ENCODE data around the gene GGTLC2.
A peak's percentile ranks its signal among the peaks of the same experiment; 100 is the strongest.
"Not testable (repeated sequence)": the region's sequence is repeated elsewhere in the genome, so short reads cannot be mapped to it uniquely, and the experiment has no call there.

DNA sequence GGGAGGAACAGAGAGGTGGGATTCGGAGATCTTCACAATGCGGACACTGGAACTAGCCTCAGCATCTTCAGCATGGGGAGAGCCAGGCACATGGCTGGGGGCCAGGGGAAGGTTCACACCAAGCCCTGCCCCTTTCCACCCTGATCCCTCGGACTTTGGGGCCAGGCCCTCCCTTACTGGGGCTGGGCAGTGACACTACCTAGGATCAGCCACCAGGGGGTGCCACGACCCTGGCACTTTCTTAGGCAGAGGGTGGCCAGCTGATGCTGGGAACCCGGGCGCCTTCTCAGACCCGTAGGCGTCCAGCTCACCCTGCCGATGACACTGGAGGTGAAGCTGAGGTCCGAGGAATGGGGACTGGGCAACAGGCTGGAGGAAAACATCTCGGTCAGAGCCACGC lies 3.5 kb downstream of the GGTLC2 start:
- TF ChIP-seq, protein P1, sequence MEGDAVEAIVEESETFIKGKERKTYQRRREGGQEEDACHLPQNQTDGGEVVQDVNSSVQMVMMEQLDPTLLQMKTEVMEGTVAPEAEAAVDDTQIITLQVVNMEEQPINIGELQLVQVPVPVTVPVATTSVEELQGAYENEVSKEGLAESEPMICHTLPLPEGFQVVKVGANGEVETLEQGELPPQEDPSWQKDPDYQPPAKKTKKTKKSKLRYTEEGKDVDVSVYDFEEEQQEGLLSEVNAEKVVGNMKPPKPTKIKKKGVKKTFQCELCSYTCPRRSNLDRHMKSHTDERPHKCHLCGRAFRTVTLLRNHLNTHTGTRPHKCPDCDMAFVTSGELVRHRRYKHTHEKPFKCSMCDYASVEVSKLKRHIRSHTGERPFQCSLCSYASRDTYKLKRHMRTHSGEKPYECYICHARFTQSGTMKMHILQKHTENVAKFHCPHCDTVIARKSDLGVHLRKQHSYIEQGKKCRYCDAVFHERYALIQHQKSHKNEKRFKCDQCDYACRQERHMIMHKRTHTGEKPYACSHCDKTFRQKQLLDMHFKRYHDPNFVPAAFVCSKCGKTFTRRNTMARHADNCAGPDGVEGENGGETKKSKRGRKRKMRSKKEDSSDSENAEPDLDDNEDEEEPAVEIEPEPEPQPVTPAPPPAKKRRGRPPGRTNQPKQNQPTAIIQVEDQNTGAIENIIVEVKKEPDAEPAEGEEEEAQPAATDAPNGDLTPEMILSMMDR (IDR thresholded peaks at IDR 0.05) = peak; percentile 49 to 61 (median 55)
- TF ChIP-seq POLR2A (IDR thresholded peaks at IDR 0.05) = not testable (repeated sequence)
